LNCAP (cell line): ENCODE results near the gene NCAN.

Experiments used
- TF ChIP-seq, protein P1 (sequence below): fragments of 450-650 bp; IDR thresholded peaks from 2 replicates; pipeline ENCODE4 v1.5.1; 2017; ENCODE audit warnings: mild to moderate bottlenecking

NCAN gene

DNA sequence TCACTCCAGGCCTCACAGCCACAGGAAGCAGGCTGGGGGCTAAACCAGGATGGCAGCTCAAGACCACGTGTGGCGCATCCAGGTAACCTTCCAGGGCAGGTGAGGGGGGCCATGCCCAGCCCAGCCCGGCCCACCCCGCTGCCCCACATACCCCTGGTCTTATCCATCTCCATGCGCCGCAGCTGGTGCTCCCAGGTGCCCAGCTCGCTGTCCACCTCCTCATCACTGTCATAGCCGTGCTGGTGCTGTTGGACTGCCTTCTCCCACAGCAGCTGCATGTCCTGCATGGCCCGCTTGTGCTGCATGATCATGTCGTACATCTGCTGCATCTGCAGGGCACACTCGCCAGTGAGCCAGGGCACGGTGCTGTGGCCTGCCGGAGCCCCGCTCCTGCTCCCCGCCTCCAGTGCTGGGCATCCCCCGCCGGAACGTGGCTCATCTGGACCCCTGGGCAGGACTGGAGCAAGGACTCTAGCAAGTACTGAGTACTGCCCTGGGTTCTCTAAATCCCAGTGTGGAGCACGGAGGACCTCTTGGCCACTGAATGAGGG, 67.4 kb downstream of the NCAN start:
- TF ChIP-seq, protein P1, sequence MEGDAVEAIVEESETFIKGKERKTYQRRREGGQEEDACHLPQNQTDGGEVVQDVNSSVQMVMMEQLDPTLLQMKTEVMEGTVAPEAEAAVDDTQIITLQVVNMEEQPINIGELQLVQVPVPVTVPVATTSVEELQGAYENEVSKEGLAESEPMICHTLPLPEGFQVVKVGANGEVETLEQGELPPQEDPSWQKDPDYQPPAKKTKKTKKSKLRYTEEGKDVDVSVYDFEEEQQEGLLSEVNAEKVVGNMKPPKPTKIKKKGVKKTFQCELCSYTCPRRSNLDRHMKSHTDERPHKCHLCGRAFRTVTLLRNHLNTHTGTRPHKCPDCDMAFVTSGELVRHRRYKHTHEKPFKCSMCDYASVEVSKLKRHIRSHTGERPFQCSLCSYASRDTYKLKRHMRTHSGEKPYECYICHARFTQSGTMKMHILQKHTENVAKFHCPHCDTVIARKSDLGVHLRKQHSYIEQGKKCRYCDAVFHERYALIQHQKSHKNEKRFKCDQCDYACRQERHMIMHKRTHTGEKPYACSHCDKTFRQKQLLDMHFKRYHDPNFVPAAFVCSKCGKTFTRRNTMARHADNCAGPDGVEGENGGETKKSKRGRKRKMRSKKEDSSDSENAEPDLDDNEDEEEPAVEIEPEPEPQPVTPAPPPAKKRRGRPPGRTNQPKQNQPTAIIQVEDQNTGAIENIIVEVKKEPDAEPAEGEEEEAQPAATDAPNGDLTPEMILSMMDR = no peak

DNA sequence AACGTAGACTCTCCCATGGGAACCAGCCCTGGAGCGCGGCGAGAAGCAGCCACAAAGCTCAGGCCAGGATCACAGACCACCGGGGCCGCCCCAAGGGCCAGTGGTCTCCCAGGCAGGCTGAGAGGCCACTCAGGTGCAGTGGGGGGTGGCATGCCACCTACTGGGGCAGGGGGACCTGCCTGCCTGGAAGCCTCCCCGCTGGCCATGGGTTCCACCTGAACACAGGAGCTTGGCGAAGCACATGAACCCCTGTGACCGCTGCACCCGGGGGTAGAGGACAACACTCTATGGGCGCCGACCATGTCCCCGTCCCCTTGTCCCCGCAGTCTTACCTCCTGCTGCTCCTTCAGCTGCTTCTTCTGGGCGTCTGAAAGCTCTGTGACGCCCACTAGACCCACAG, 68.1 kb downstream of the NCAN start:
- TF ChIP-seq, protein P1 = no peak

DNA sequence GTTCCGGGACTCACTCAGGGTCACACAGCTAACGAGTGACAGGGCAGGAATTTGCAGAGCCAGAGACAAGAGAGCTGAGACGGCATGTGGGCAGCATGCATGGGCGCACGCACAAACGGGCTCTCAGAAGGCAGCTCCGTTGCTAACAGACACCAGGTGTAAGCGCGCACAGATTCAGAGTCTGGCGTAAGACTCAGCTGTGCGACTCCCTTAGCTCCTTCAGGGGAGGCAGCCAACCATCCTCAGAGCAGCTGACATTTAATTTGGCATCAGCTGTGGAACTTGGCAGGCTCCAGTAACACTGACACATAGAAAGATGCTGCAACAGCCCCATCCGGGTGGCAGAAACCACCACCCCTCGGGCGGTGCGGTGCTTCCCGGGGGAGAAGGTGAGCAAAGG, 68.8 kb downstream of the NCAN start:
- TF ChIP-seq, protein P1 = no peak

DNA sequence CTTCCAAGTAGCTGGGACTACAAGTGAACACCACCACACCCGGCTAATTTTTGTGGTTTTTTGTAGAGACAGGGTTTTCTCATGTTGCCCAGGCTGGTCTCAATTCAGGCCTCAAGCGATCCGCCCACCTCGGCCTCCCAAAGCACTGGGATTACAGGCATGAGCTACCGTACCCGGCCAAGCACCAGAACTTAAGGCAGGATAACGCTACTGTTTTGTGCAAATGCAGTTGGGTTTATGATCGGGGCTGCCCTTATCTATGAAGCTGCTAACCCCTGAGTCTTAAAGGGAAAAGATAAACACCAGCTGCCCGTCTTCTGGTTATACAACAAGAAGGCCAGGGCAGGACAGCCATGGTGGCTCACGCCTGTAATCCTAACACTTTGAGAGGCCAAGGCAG, 73.9 kb downstream of the NCAN start:
- TF ChIP-seq, protein P1 = no peak

DNA sequence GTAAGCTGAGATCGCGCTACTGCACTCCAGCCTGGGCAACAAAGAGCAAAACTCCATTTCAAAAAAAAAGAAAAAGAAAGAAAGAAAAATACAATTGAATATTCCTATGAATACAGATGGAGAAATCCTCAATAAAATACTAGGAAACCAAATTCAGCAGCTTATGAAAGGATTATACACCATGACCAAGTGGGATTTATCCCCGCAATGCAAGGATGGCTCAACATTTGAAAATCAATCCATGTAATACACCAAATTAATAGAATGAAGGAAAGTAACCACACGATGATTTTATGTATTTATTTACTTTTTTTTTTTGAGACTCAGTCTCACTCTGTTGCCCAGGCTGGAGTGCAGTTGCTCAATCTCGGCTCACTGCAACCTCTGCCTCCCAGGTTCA, 80.8 kb downstream of the NCAN start:
- TF ChIP-seq, protein P1 = no peak

DNA sequence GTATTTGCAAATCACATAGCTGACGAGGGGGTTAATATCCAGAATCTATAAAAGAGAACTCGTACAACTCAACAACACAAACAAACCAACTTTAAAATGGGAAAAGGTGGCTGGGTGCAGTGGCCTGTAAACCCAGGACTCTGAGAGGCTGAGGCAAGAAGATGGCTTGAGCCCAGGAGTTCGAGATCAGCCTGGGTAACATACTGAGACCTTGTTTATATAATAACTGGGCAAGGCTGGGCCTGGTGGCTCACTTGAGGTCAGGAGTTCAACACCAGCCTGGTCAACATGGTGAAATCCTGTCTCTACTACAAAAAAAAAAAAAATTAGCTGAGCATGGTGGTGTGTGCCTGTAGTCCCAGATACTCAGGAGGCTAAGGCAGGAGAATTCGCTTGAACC, 83.2 kb downstream of the NCAN start:
- TF ChIP-seq, protein P1 = no peak

DNA sequence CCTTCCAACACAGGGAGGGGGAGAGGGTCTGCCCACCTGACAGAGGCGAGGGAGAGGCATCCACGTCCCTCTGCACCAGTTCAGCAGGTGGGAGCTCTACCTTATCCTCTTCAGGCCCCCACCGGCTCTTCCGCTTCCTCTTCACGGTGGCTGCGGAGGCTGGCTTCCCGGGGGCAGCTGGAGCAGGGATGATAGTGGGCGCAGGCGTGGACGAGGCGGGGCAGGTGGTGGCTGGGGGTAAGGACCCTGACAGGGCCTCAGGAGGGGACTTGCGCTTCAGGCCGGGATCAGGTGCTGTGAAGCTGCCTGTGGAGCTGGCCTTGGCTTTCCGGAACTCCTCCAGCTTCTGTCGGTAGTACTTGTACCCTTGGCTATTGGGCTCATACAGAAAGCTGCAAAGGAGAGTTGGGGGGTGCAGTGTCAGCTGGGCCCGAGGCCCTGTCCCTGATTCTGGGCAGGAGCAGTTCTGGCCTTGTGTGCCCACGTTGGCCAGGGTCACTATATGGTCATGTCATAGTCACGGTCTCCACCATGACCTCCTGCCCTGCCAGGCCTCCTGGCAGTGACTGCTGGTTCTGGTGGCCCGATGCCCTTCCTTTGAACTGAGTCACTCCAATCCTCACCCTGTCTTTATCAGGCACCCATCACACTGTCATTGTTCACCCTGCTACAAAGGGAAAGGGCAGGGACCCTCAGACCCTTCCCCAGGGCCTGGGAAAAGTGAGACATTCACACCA, 85.4 kb downstream of the NCAN start:
- TF ChIP-seq, protein P1 = no peak
